ENCODE data around the gene OR13J1. TPM values are rescaled to one million over a fixed set of nuclear protein-coding genes. Genes with fewer than 3 reads are reported as not detected.

The OR13J1 gene
- total RNA-seq, 1 donor from 2014 or later: not detected

GRCh38 chr9:35882263-35882848 lies 12.2 kb upstream of the OR13J1 start:
- DNase-seq (ENCODE audit: low spot score in 2 of 2, unreplicated experiment in 2 of 2): peak; percentile 79 to 88
- H3K4me1 Mint-ChIP-seq: peaks cover 4% of the 10 kb centered on the region
- peaks cover 6% of the 10 kb centered on the region for H3K9me3 Mint-ChIP-seq
- H3K27me3 Mint-ChIP-seq (ENCODE audit: low read depth): peaks cover 11% of the 10 kb centered on the region
- H3K4me3 Mint-ChIP-seq: no peak overlapping the region
- peak; percentile 83 for TF ChIP-seq CTCF (IDR thresholded peaks at IDR 0.05; ENCODE audit: unreplicated experiment)
- H3K36me3 Mint-ChIP-seq: no peaks in the 10 kb centered on the region
- H3K27ac Mint-ChIP-seq: no peak overlapping the region

DNA sequence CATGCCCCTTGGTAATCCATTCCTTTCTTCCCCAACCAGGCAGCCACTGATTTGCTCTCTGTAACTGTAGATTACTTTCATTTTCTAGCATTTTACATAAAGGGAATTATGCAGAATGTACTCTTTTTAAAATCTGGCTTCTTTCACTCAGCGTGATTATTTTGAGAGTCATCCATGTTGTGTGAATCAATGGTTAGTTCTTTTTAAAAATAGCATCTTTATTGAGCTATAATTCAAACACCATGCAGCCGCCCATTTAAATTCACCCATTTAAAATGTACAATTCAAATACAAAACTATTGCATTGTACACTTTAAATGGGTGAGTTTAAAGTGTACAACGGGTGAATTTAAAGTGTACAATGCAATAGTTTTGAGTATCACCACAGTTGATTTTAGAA lies 2.3 kb upstream of the OR13J1 start:
- H3K4me3 Mint-ChIP-seq: no peak overlapping the region
- peaks cover 8% of the 10 kb centered on the region for H3K27me3 Mint-ChIP-seq (ENCODE audit: low read depth)
- no peak overlapping the region for H3K27ac Mint-ChIP-seq
- H3K4me1 Mint-ChIP-seq: no peaks in the 10 kb centered on the region
- TF ChIP-seq CTCF (IDR thresholded peaks at IDR 0.05; ENCODE audit: unreplicated experiment): no peak
- no peaks in the 10 kb centered on the region for H3K36me3 Mint-ChIP-seq
- no peak for DNase-seq (ENCODE audit: low spot score in 2 of 2, unreplicated experiment in 2 of 2)
- H3K9me3 Mint-ChIP-seq: peaks cover 21% of the 10 kb centered on the region

- no peak for TF ChIP-seq CTCF (IDR thresholded peaks at IDR 0.05; ENCODE audit: unreplicated experiment)
- peaks cover 11% of the 10 kb centered on the region for H3K9me3 Mint-ChIP-seq
- H3K27ac Mint-ChIP-seq: no peak overlapping the region
- no peak overlapping the region for H3K4me3 Mint-ChIP-seq
- H3K4me1 Mint-ChIP-seq: no peaks in the 10 kb centered on the region
- no peak for DNase-seq (ENCODE audit: low spot score in 2 of 2, unreplicated experiment in 2 of 2)
- peaks cover 7% of the 10 kb centered on the region for H3K27me3 Mint-ChIP-seq (ENCODE audit: low read depth)
- H3K36me3 Mint-ChIP-seq: no peaks in the 10 kb centered on the region
Observed at GRCh38 chr9:35871545-35871944, 1.3 kb upstream of the OR13J1 start.

- TF ChIP-seq CTCF (IDR thresholded peaks at IDR 0.05; ENCODE audit: unreplicated experiment): no peak
- no peak overlapping the region for H3K4me3 Mint-ChIP-seq
- no peak for DNase-seq (ENCODE audit: low spot score in 2 of 2, unreplicated experiment in 2 of 2)
- H3K27ac Mint-ChIP-seq: no peak overlapping the region
- H3K4me1 Mint-ChIP-seq: no peaks in the 10 kb centered on the region
- H3K9me3 Mint-ChIP-seq: no peaks in the 10 kb centered on the region
- H3K36me3 Mint-ChIP-seq: no peaks in the 10 kb centered on the region
- no peaks in the 10 kb centered on the region for H3K27me3 Mint-ChIP-seq (ENCODE audit: low read depth)
Observed at GRCh38 chr9:35869621-35870216, 482 bp downstream of the OR13J1 start.

- Mint-ChIP-seq H3K36me3 (no peaks in the 10 kb centered on the region), H3K4me3 (no peak overlapping the region), H3K27me3 (ENCODE audit: low read depth) (peaks cover 4% of the 10 kb centered on the region), H3K27ac (no peak overlapping the region), H3K4me1 (no peaks in the 10 kb centered on the region), H3K9me3 (no peaks in the 10 kb centered on the region)
- DNase-seq (ENCODE audit: low spot score in 2 of 2, unreplicated experiment in 2 of 2): no peak
- TF ChIP-seq CTCF (IDR thresholded peaks at IDR 0.05; ENCODE audit: unreplicated experiment): no peak
Observed at GRCh38 chr9:35868933-35869332, 1.3 kb downstream of the OR13J1 start.

Measured in mesothelial cell of epicardium (in vitro differentiated cells).